ENCODE results near the gene GID8. TPM values are rescaled to one million over a fixed set of nuclear protein-coding genes. Genes with fewer than 3 reads are reported as not detected.

Gene GID8
- total and polyA plus RNA-seq, 4 donors: 11.0 to 35.4 (median 23.7) TPM

- Histone ChIP-seq H3K9me3 (ENCODE audit: control insufficient read depth in 4 of 4, insufficient read depth in 3 of 4, low read length in 3 of 4) (peaks cover 0 to 2% (median 0%) of the 10 kb centered on the region in 4 donors), H3K27me3 (ENCODE audit: control insufficient read depth in 3 of 3, insufficient read depth in 3 of 3, low read length in 2 of 3) (peaks cover 3 to 53% (median 26%) of the 10 kb centered on the region in 3 donors), H3K9ac (ENCODE audit: insufficient read depth in 1 of 2, low read length in 2 of 2) (no peak overlapping the region), H3K4me3 (no peak overlapping the region), H3K36me3 (ENCODE audit: control insufficient read depth in 4 of 4, insufficient read depth in 4 of 4, low read length in 4 of 4) (no peaks in the 10 kb centered on the region), H3K27ac (ENCODE audit: low read depth in 1 of 2, low read length in 1 of 2) (no peak overlapping the region), H3K4me1 (ENCODE audit: control insufficient read depth in 5 of 5, insufficient read depth in 5 of 5, low read length in 5 of 5) (no peaks in the 10 kb centered on the region)
- ATAC-seq (ENCODE audit: insufficient read depth, low FRiP score) (no peak), DNase-seq (no peak)
- 87 to 93% methylated on average over 23 of the region's 23 CpGs for WGBS, 2 donors
- TF ChIP-seq CTCF (IDR thresholded peaks at IDR 0.05; ENCODE audit: control extremely low read depth, extremely low read depth): no peak
These were observed 56.0 kb downstream of the GID8 start for GRCh38 chr20:62993856-62994494.

- no peak overlapping the region for H3K27ac ChIP-seq (ENCODE audit: low read depth in 1 of 2, low read length in 1 of 2)
- no peaks in the 10 kb centered on the region for H3K4me1 ChIP-seq (ENCODE audit: control insufficient read depth in 5 of 5, insufficient read depth in 5 of 5, low read length in 5 of 5)
- DNase-seq (no peak), ATAC-seq (ENCODE audit: insufficient read depth, low FRiP score) (no peak)
- H3K9me3 ChIP-seq (ENCODE audit: control insufficient read depth in 4 of 4, insufficient read depth in 3 of 4, low read length in 3 of 4): peaks cover 0 to 5% (median 0%) of the 10 kb centered on the region in 4 donors
- peaks cover 3 to 56% (median 33%) of the 10 kb centered on the region in 3 donors for H3K27me3 ChIP-seq (ENCODE audit: control insufficient read depth in 3 of 3, insufficient read depth in 3 of 3, low read length in 2 of 3)
- H3K9ac ChIP-seq (ENCODE audit: insufficient read depth in 1 of 2, low read length in 2 of 2): no peak overlapping the region
- no peak for TF ChIP-seq CTCF (IDR thresholded peaks at IDR 0.05; ENCODE audit: control extremely low read depth, extremely low read depth)
- 72 to 73% methylated on average over 19 of the region's 19 CpGs for WGBS, 2 donors
- no peaks in the 10 kb centered on the region for H3K36me3 ChIP-seq (ENCODE audit: control insufficient read depth in 4 of 4, insufficient read depth in 4 of 4, low read length in 4 of 4)
- no peak overlapping the region for H3K4me3 ChIP-seq
These were observed 56.9 kb downstream of the GID8 start for GRCh38 chr20:62994869-62995281.

GRCh38 chr20:62995481-62995880 lies 57.5 kb downstream of the GID8 start:
- 67 to 81% methylated on average over 11 of the region's 11 CpGs for WGBS, 2 donors

More at GRCh38 chr20:62995481-62995880, 57.5 kb downstream of the GID8 start:
- TF ChIP-seq CTCF (IDR thresholded peaks at IDR 0.05; ENCODE audit: control extremely low read depth, extremely low read depth): no peak
- no peaks in the 10 kb centered on the region for H3K4me1 ChIP-seq (ENCODE audit: control insufficient read depth in 5 of 5, insufficient read depth in 5 of 5, low read length in 5 of 5)
- DNase-seq (no peak), ATAC-seq (ENCODE audit: insufficient read depth, low FRiP score) (no peak)
- no peak overlapping the region for H3K27ac ChIP-seq (ENCODE audit: low read depth in 1 of 2, low read length in 1 of 2)
- H3K9ac ChIP-seq (ENCODE audit: insufficient read depth in 1 of 2, low read length in 2 of 2): no peak overlapping the region
- H3K9me3 ChIP-seq (ENCODE audit: control insufficient read depth in 4 of 4, insufficient read depth in 3 of 4, low read length in 3 of 4): peaks cover 0 to 8% (median 0%) of the 10 kb centered on the region in 4 donors
- H3K4me3 ChIP-seq: no peak overlapping the region
- H3K36me3 ChIP-seq (ENCODE audit: control insufficient read depth in 4 of 4, insufficient read depth in 4 of 4, low read length in 4 of 4): no peaks in the 10 kb centered on the region
- peaks cover 7 to 62% (median 37%) of the 10 kb centered on the region in 3 donors for H3K27me3 ChIP-seq (ENCODE audit: control insufficient read depth in 3 of 3, insufficient read depth in 3 of 3, low read length in 2 of 3)

All from lung (tissue), 12 donors.